ENCODE data around the gene LRRC10B.
"Not testable (repeated sequence)": the region's sequence is repeated elsewhere in the genome, so short reads cannot be mapped to it uniquely, and the experiment has no call there.

The LRRC10B gene

GRCh38 chr11:61507962-61508861 lies at the start of gene LRRC10B:
Gene LRRC10B, plus strand, starts transcription at chr11:61508749. Its CDS starts 250 bp downstream, at chr11:61508999.
- peak; percentile 91 for DNase-seq

- no peak for DNase-seq
Measured at GRCh38 chr11:61460474-61460881, 48.1 kb upstream of the LRRC10B start.

- DNase-seq, result no peak
Measured at GRCh38 chr11:61460986-61461385, 47.6 kb upstream of the LRRC10B start.

GRCh38 chr11:61467602-61468001 lies 40.9 kb upstream of the LRRC10B start:
- not testable (repeated sequence) for DNase-seq

- DNase-seq, result no peak
Measured at GRCh38 chr11:61468002-61468401, 40.5 kb upstream of the LRRC10B start.

- no peak for DNase-seq
Measured at GRCh38 chr11:61472282-61472681, 36.3 kb upstream of the LRRC10B start.

GRCh38 chr11:61472868-61473267 lies 35.7 kb upstream of the LRRC10B start:
- no peak for DNase-seq

- DNase-seq, result no peak
Measured at GRCh38 chr11:61473370-61474012, 35.1 kb upstream of the LRRC10B start.

- DNase-seq, result no peak
Measured at GRCh38 chr11:61474013-61474643, 34.4 kb upstream of the LRRC10B start.

- no peak for DNase-seq
Measured at GRCh38 chr11:61475433-61475832, 33.1 kb upstream of the LRRC10B start.

- no peak for DNase-seq
Measured at GRCh38 chr11:61476371-61476770, 32.2 kb upstream of the LRRC10B start.

- no peak for DNase-seq
Measured at GRCh38 chr11:61477126-61477525, 31.4 kb upstream of the LRRC10B start.

GRCh38 chr11:61477727-61478148 lies 30.8 kb upstream of the LRRC10B start:
- DNase-seq, result no peak

- DNase-seq, result not testable (repeated sequence)
Measured at GRCh38 chr11:61479360-61480058, 29.0 kb upstream of the LRRC10B start.

- DNase-seq, result no peak
Measured at GRCh38 chr11:61480261-61480993, 28.1 kb upstream of the LRRC10B start.

GRCh38 chr11:61480994-61481335 lies 27.6 kb upstream of the LRRC10B start:
- peak; percentile 95 for DNase-seq

- no peak for DNase-seq
Measured at GRCh38 chr11:61481806-61482205, 26.7 kb upstream of the LRRC10B start.

GRCh38 chr11:61482513-61482912 lies 26.0 kb upstream of the LRRC10B start:
- DNase-seq, result peak; percentile 86

- no peak for DNase-seq
Measured at GRCh38 chr11:61484541-61484940, 24.0 kb upstream of the LRRC10B start.

GRCh38 chr11:61485080-61485479 lies 23.5 kb upstream of the LRRC10B start:
- DNase-seq, result no peak

GRCh38 chr11:61486011-61486620 lies 22.4 kb upstream of the LRRC10B start:
- DNase-seq, result no peak

- no peak for DNase-seq
Measured at GRCh38 chr11:61486779-61487178, 21.8 kb upstream of the LRRC10B start.

All from islet precursor cell (in vitro differentiated cells).